ENCODE results near the gene RTN4.

DNA sequence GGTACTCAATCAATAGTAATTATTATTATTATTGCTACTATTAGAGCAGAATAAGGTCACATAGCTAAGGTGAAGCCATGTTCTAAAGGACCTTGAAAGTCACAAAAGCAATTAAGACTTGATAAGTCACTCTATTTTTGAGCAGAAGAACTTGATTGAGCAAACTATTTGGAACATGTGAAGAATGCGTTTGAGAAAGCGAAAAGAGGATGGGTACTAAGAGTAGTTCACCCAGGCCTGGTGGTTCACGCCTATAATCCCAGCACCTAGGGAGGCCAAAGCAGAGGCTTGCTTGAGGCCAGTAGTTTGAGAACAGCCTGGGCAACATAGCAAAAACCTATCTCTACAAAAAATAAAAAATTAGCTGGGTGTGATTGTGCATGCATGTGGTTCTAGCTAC is 7.2 kb upstream of the RTN4 start:
- TF ChIP-seq POLR2A (IDR thresholded peaks at IDR 0.05): no peak
- TF ChIP-seq, protein P1, sequence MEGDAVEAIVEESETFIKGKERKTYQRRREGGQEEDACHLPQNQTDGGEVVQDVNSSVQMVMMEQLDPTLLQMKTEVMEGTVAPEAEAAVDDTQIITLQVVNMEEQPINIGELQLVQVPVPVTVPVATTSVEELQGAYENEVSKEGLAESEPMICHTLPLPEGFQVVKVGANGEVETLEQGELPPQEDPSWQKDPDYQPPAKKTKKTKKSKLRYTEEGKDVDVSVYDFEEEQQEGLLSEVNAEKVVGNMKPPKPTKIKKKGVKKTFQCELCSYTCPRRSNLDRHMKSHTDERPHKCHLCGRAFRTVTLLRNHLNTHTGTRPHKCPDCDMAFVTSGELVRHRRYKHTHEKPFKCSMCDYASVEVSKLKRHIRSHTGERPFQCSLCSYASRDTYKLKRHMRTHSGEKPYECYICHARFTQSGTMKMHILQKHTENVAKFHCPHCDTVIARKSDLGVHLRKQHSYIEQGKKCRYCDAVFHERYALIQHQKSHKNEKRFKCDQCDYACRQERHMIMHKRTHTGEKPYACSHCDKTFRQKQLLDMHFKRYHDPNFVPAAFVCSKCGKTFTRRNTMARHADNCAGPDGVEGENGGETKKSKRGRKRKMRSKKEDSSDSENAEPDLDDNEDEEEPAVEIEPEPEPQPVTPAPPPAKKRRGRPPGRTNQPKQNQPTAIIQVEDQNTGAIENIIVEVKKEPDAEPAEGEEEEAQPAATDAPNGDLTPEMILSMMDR (IDR thresholded peaks at IDR 0.05): no peak
